Naive B cell (primary cell): ENCODE data around the gene HPS3. TPM values are rescaled to one million over a fixed set of nuclear protein-coding genes. Genes with fewer than 3 reads are reported as not detected.
A peak's percentile ranks its signal among the peaks of the same experiment; 100 is the strongest.
"Not testable (repeated sequence)": the region's sequence is repeated elsewhere in the genome, so short reads cannot be mapped to it uniquely, and the experiment has no call there.

Experiments
- ATAC-seq, 2 donors: fragments of 150-1000 bp; cut with Tn5 transposase; 2 replicates each; pipeline ENCODE4 v1.10.0; 2021; ENCODE audit warnings: low read depth in 2 of 2, mild to moderate bottlenecking in 2 of 2, moderate library complexity in 2 of 2
- DNase-seq: peaks from one replicate; pipeline ENCODE4 v3.0.0; 2022
- H3K27ac Mint-ChIP-seq, 6 donors: one replicate each; pipeline ENCODE4 v1.8.0; 2020 to 2022; ENCODE audit warnings: mild to moderate bottlenecking in 6 of 6, mixed read lengths in 6 of 6, moderate library complexity in 5 of 6, inconsistent platforms in 2 of 6
- H3K27me3 Mint-ChIP-seq, 3 donors: one replicate each; pipeline ENCODE4 v1.8.0; 2021 to 2022; ENCODE audit warnings: mixed read lengths in 3 of 3, mild to moderate bottlenecking in 1 of 3
- H3K36me3 Mint-ChIP-seq, 2 donors: one replicate each; pipeline ENCODE4 v1.8.0; 2020 to 2022; ENCODE audit warnings: mixed read lengths in 2 of 2, inconsistent platforms in 1 of 2, mild to moderate bottlenecking in 1 of 2
- H3K4me1 Mint-ChIP-seq, 3 donors: one replicate each; pipeline ENCODE4 v1.8.0; 2020 to 2022; ENCODE audit warnings: mixed read lengths in 3 of 3, inconsistent platforms in 1 of 3, mild to moderate bottlenecking in 1 of 3, moderate library complexity in 1 of 3
- H3K4me3 Mint-ChIP-seq, 8 donors: one replicate each; pipeline ENCODE4 v1.8.0; 2020 to 2022; ENCODE audit warnings: mild to moderate bottlenecking in 8 of 8, mixed read lengths in 8 of 8, moderate library complexity in 8 of 8, inconsistent platforms in 2 of 8
- H3K9me3 Mint-ChIP-seq, 7 donors: one replicate each; pipeline ENCODE4 v1.8.0; 2020 to 2022; ENCODE audit warnings: mixed read lengths in 7 of 7, mild to moderate bottlenecking in 5 of 7, inconsistent platforms in 2 of 7, moderate library complexity in 1 of 7
- polyA plus RNA-seq, 6 donors: library from polyadenylated mRNA; unstranded; fragments of 300-500 nt; fragmentation: Illumina TruSeq; gene quantifications; one replicate each; pipeline ENCODE4 v1.2.3, GENCODE V29; 2021; ENCODE audit warnings: low read depth in 6 of 6

The HPS3 gene
- polyA plus RNA-seq, 6 donors from 2014 or later = 67.0 to 89.0 (median 74.4) TPM

DNA sequence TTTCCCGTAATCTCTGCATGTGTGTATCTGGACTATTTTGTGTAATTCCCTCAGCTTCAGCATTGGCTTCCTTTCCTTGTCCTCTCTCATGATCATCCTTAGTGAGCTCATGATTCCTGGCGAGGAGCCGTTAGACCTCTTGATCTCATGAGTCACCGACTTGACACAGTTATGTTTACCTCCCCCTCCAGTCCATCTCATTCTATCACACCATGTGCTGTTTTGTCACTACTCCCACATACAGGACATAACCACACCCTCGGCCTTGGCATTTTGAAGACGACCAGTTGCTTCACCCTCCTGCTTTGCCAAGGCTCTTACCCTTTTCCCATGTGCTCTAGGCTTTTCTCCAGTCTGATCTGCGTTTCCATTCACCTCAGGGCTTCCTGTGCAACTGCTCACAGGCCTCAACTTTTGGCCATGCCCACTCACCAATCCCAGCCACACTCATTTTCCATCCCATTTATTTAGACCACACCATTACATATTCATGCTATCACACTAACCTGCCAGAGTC lies 50.7 kb downstream of the HPS3 start:
- H3K27me3 Mint-ChIP-seq = no peaks in the 10 kb centered on the region
- no peaks in the 10 kb centered on the region for H3K9me3 Mint-ChIP-seq
- no peak for DNase-seq
- no peak for ATAC-seq
- H3K4me3 Mint-ChIP-seq = no peak overlapping the region
- H3K36me3 Mint-ChIP-seq = peaks cover 1 to 11% of the 10 kb centered on the region in 2 donors
- H3K27ac Mint-ChIP-seq = no peak overlapping the region
- peaks cover 0 to 2% (median under 1%) of the 10 kb centered on the region in 3 donors for H3K4me1 Mint-ChIP-seq

DNA sequence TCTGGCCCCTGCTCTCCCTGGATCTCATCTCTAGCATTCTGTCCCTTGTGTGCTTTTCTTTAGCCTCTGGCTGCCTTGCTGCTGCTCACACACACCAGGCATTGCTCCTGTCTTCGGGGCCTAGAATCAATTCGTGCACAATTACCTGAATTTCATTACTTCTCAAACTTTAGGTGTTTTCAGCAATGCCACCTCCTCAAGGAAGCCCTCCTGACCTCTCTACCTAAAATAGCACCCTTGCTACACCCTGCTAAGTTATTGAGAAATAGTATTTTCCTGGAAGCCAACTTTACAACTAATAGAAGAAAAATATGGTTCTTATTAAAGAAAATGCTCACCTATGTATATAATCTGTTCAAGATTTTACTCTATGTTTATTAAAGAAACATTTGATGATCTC lies 51.7 kb downstream of the HPS3 start:
- Mint-ChIP-seq H3K4me3 (no peak overlapping the region), H3K27ac (no peak overlapping the region), H3K27me3 (no peaks in the 10 kb centered on the region), H3K9me3 (no peaks in the 10 kb centered on the region), H3K4me1 (no peaks in the 10 kb centered on the region), H3K36me3 (peaks cover 0 to 18% of the 10 kb centered on the region in 2 donors)
- DNase-seq (no peak), ATAC-seq (no peak)

DNA sequence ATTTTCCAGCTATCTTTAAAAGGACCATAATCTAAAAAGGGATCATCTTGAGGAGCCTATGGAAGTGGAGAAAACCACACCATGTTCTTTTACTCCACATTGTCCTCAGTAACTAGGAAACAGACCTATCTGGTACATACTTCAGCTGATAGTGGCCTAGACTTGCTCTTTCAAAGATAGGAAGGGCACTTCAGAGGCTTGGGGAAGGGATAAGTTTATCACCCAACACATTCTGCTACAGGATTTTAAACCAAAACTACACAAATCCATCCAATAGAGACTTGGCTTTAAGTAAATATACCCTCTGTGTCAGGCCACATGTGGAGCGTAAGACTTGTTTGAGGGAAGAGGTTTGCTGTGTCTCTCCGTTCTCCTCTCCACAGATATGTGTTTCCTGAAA lies 56.8 kb downstream of the HPS3 start:
- DNase-seq (no peak), ATAC-seq (no peak)
- H3K9me3 Mint-ChIP-seq = no peaks in the 10 kb centered on the region
- no peak overlapping the region for H3K4me3 Mint-ChIP-seq
- H3K36me3 Mint-ChIP-seq = peaks cover 0 to 7% of the 10 kb centered on the region in 2 donors
- no peaks in the 10 kb centered on the region for H3K27me3 Mint-ChIP-seq
- H3K4me1 Mint-ChIP-seq = no peaks in the 10 kb centered on the region
- H3K27ac Mint-ChIP-seq = no peak overlapping the region

DNA sequence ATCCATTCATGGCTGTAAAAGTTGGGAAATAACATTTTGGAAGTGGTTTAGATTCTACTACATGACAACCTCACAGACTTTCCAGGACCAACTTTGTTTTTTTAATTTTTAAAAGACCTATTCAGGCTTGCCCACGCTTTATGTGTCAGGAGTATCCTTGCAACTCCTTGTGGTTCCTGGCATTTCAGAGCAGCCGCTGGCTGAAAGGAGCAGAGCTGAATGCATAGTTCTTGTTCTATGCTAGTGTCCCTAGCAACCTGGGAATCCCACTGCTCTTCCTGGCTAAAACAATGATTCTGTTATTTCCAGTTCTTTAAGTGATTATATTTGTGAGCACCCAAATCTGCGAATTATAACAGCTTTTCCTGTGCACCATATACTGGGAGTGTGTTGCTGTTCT lies 57.3 kb downstream of the HPS3 start:
- Mint-ChIP-seq H3K36me3 (peaks cover 0 to 7% of the 10 kb centered on the region in 2 donors), H3K4me3 (no peak overlapping the region), H3K9me3 (no peaks in the 10 kb centered on the region), H3K27ac (no peak overlapping the region), H3K4me1 (no peaks in the 10 kb centered on the region), H3K27me3 (no peaks in the 10 kb centered on the region)
- DNase-seq (no peak), ATAC-seq (no peak)

DNA sequence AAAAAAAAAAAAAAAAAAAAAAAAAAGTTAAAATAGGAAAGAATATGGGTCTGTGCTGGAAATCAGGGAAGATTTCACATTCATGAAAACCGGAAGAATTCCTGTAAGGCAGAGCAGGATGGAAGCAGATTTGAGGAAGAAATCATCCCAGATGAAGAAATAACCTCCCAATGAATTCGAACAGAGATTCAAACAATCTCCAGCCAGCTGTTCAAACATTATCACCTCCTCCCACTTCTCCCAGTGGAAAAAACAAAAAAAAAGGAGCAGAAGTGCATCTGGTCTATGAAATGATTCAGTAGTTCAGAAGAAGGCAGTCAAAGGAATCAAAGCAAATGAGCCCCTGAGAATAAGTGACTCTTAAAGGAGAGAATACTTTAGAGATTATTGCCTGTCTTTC lies 59.1 kb downstream of the HPS3 start:
- Mint-ChIP-seq H3K4me1 (no peaks in the 10 kb centered on the region), H3K36me3 (peaks cover 0 to 7% of the 10 kb centered on the region in 2 donors), H3K4me3 (no peak overlapping the region), H3K27me3 (no peaks in the 10 kb centered on the region), H3K9me3 (no peaks in the 10 kb centered on the region), H3K27ac (peak overlapping the region in 1 of 6 donors; percentile 63)
- DNase-seq (no peak), ATAC-seq (no peak)

DNA sequence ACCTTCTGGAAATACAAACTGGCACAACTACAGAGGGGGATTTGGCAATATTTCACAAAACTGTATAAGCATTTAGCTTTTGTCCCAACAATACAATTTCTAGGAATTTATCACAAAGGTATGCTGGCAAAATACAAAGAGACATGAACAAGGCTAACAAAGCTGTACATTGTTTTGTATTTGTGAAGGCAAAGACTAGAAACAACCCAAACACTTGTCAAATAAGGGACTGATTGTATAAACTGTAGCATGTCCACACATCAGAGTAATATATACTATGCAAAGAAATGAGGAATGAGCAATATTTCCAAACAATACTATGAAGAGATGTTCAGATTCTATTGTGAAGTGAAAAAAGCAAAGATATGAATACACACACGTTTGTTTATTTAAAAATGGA lies 65.8 kb downstream of the HPS3 start:
- Mint-ChIP-seq H3K27ac (peak overlapping the region in 1 of 6 donors; percentile 44), H3K9me3 (no peaks in the 10 kb centered on the region), H3K4me1 (peaks cover 0 to 6% (median 0%) of the 10 kb centered on the region in 3 donors), H3K4me3 (no peak overlapping the region), H3K36me3 (no peaks in the 10 kb centered on the region), H3K27me3 (peaks cover 0 to 7% (median 5%) of the 10 kb centered on the region in 3 donors)
- ATAC-seq (no peak), DNase-seq (no peak)

DNA sequence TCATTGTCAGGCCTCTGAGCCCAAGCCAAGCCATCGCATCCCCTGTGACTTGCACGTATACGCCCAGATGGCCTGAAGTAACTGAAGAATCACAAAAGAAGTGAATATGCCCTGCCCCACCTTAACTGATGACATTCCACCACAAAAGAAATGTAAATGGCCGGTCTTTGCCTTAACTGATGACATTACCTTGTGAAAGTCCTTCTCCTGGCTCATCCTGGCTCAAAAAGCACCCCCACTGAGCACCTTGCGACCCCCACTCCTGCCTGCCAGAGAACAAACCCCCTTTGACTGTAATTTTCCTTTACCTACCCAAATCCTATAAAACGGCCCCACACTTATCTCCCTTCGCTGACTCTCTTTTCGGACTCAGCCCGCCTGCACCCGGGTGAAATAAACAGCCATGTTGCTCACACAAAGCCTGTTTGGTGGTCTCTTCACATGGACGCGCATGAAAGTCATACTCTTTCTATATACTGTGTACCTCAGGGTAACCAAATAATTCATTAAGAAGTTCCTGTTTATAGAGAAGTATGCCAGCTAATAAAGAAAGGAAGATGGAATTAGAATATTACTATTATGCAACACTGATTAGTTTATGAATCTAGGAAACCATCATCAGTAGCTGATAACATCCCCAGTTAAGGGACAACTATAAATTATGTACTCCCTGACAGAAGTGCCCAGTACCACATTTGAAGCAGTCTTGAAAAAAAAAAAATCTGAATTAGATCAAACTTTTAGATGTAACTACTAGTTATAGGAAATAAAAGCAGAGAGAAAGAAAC lies 67.6 kb downstream of the HPS3 start:
- ATAC-seq, H3K4me1 Mint-ChIP-seq, H3K27me3 Mint-ChIP-seq, H3K36me3 Mint-ChIP-seq, H3K9me3 Mint-ChIP-seq, H3K27ac Mint-ChIP-seq, DNase-seq: not testable (repeated sequence)
- H3K4me3 Mint-ChIP-seq = peak overlapping the region in 1 of 8 donors; percentile 62

DNA sequence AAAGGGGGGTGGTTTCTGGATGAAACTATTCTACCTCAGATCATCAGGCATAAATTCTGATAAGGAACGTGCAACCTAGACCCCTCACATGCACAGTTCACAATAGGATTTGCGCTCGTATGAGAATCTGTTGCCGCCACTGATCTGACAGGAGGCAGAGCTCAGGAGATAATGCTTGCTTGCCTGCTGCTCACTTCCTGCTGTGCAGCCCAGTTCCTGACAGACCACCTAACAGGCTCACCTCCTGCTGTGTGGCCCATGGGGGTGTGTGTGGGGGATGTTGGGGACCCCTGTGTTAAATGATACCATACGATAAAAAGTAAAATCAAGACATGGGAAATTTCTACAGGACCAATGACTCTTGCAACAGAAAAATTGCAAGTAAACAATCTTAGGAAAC lies 68.2 kb downstream of the HPS3 start:
- H3K27me3 Mint-ChIP-seq = peaks cover 0 to 7% (median 5%) of the 10 kb centered on the region in 3 donors

DNA sequence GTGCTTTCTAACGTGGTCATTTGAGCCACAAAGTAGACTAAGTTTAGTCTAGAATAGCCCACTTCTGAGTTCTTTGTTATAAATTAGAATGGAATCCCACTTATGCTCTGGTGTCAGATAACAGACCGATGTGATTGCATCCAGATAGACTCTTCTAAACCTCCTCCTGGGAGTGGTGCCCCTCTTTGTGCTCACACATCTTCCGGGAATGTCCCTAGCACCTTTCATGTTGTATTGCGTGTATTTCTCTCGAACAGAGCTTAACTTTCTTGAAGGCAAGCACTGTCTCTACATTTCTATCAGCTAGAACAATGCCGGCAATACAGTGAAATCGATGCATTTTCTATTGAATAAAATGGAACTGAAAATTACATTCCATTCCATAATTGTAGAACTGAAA lies 69.2 kb downstream of the HPS3 start:
- Mint-ChIP-seq H3K27ac (no peak overlapping the region), H3K4me1 (peaks cover under 1 to 11% (median 1%) of the 10 kb centered on the region in 3 donors), H3K9me3 (no peaks in the 10 kb centered on the region), H3K27me3 (peaks cover 0 to 7% (median 5%) of the 10 kb centered on the region in 3 donors), H3K4me3 (peak overlapping the region in 1 of 8 donors; percentile 47), H3K36me3 (no peaks in the 10 kb centered on the region)
- DNase-seq (no peak), ATAC-seq (no peak)

More for the DNA sequence above, 68.2 kb downstream of the HPS3 start:
- Mint-ChIP-seq H3K4me3 (peak overlapping the region in 2 of 8 donors; percentile 57 to 62), H3K9me3 (no peaks in the 10 kb centered on the region), H3K27ac (peak overlapping the region in 1 of 6 donors; percentile 84), H3K4me1 (peaks cover 0 to 6% (median 0%) of the 10 kb centered on the region in 3 donors), H3K36me3 (no peaks in the 10 kb centered on the region)
- no peak for ATAC-seq
- no peak for DNase-seq

DNA sequence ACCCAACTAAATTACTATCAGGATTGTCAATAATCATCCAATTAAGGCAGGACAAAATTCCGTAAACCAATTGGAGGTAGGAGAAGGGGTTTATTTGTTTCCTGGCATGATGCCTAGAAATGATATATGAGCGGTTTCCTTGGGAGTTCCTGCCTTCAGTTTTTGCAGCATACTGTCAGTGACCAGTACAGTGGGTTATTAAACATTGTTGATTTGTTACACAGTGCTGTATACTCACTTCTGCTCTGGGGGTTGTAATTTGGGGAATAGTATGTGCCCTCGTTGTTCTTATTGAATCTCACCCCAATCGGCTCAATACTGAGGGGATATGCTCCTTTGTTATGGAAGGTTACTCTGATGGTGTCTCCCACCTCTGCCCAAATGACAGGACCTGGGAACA lies 70.0 kb downstream of the HPS3 start:
- Mint-ChIP-seq H3K36me3 (no peaks in the 10 kb centered on the region), H3K9me3 (peaks cover 0 to 5% (median 0%) of the 10 kb centered on the region in 7 donors), H3K4me3 (no peak overlapping the region), H3K4me1 (peaks cover 8 to 19% (median 9%) of the 10 kb centered on the region in 3 donors), H3K27me3 (peaks cover 0 to 7% (median 5%) of the 10 kb centered on the region in 3 donors), H3K27ac (peak overlapping the region in 1 of 6 donors; percentile 14)
- no peak for ATAC-seq
- DNase-seq = no peak

DNA sequence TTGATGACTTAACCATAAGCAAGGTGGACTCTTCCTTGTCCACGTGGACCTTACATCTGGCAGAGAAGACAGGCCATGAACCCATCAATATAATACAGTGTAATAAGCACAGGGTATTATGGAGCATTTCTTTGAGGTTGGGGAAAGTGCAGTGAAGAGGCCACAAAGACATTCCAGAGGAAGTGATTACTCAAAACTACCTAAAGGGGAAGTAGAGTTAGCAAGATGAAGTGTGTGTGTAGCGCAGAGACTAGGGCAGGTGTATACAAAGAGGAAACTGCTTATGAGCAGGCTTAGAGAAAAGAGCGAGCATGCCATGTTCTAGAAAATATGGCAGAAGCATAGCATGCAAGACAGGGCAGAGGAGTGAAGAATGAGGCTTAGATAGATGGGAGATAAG lies 74.3 kb downstream of the HPS3 start:
- peak overlapping the region in 5 of 6 donors; percentile 0 to 57 (median 5) for H3K27ac Mint-ChIP-seq

DNA sequence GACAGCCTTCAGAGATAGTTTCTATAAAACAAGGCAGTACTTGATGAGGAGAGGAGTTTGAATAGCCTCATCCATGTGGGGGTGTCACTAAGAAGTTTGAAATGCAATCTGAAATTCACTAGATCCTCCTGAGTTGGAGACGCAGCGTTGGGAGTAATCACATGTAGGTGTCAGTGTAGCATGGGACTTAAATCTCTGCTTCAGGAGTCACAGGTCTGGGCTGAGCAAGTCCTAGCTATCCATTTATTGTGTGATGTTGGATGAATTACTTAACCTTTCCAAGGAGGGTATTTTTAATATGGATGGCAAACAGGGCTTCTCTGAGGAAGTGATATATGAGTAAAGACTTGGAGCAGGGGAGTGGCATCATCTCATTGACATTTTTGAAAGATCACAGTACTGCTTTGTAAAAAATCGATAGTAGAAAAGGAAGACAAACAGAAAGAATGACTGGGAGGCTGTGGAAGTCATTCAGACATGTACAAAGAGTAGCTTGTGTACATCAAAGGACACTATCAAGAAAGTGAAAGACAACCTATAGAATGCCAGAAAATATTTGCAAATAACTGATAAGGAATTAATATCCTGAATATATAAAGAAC lies 75.1 kb downstream of the HPS3 start:
- peaks cover 11 to 16% (median 12%) of the 10 kb centered on the region in 3 donors for H3K4me1 Mint-ChIP-seq
- no peak for ATAC-seq
- H3K9me3 Mint-ChIP-seq = peaks cover 0 to 5% (median 0%) of the 10 kb centered on the region in 7 donors
- no peak for DNase-seq
- peak overlapping the region in 1 of 6 donors; percentile 0 for H3K27ac Mint-ChIP-seq
- no peak overlapping the region for H3K4me3 Mint-ChIP-seq
- peaks cover 0 to 6% (median 5%) of the 10 kb centered on the region in 3 donors for H3K27me3 Mint-ChIP-seq
- no peaks in the 10 kb centered on the region for H3K36me3 Mint-ChIP-seq

More for the DNA sequence above, 74.3 kb downstream of the HPS3 start:
- Mint-ChIP-seq H3K4me1 (peaks cover 11 to 16% (median 12%) of the 10 kb centered on the region in 3 donors), H3K36me3 (no peaks in the 10 kb centered on the region), H3K4me3 (peak overlapping the region in 3 of 8 donors; percentile 26 to 41 (median 30)), H3K27me3 (peaks cover 0 to 7% (median 5%) of the 10 kb centered on the region in 3 donors), H3K9me3 (peaks cover 0 to 5% (median 0%) of the 10 kb centered on the region in 7 donors)
- ATAC-seq (peak; percentile 100), DNase-seq (peak; percentile 55)

DNA sequence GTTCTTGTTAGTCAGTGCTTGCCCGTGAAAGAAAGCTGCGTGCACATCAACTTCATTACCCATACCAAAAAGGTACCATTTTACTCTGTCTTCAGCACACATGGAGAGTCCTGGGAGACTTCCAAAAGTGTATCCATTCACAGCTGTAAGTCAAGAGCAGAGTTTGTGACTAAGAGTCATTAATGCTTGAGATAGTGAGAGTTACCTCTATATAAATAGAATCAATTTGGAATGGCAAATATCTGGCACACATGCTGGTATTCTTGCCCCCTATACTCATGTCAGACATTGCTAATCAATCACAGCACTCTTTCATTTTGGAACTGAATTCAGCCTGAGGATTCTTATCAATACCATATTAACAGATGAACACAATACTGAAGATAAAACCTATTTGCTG lies 78.0 kb downstream of the HPS3 start:
- Mint-ChIP-seq H3K4me1 (peaks cover 11 to 16% (median 12%) of the 10 kb centered on the region in 3 donors), H3K36me3 (no peaks in the 10 kb centered on the region), H3K27ac (no peak overlapping the region), H3K9me3 (peaks cover 0 to 5% (median 0%) of the 10 kb centered on the region in 7 donors), H3K27me3 (no peaks in the 10 kb centered on the region), H3K4me3 (no peak overlapping the region)
- ATAC-seq (no peak), DNase-seq (no peak)
